PC-9 (cell line): ENCODE measurements around the gene EFNA4. TPM values are rescaled to one million over a fixed set of nuclear protein-coding genes. Genes with fewer than 3 reads are reported as not detected.

Experiments used
- BruUV-seq: library from RNA; stranded (reverse); fragments of 400-500 nt; replicated peaks from 2 replicates; lab custom pipeline; 2021; lab: Mats Ljungman, UMichigan
- CTCF ChIA-PET: fragments of 300-600 bp; sonication (Branson Sonifier 250); formaldehyde crosslinking; loops from one replicate; lab custom pipeline; 2022; ENCODE audit warnings: antibody characterized with exemption; lab: Charles Lee
- POLR2A ChIA-PET: fragments of 300-600 bp; sonication (Branson Sonifier 250); formaldehyde crosslinking; loops from one replicate; lab custom pipeline; 2022; ENCODE audit warnings: antibody characterized with exemption; ENCODE audit not compliant: unreplicated experiment; lab: Charles Lee
- DNase-seq, 2 experiments: peaks; one replicate each; pipeline versions ENCODE4 v3.0.0 to v3.0.0-alpha.2; 2015 to 2022; ENCODE audit warnings: mixed read lengths in 1 of 2
- H2AFZ ChIP-seq: fragments of 200-600 bp; sonication (generic); 2 replicates; pipeline ENCODE4 v1.8.1; 2017; ENCODE audit warnings: antibody characterized with exemption
- H3F3A ChIP-seq: fragments of 200-600 bp; sonication (generic); 2 replicates; pipeline ENCODE4 v1.8.1; 2017; ENCODE audit warnings: antibody characterized with exemption, mild to moderate bottlenecking, low read depth; ENCODE audit not compliant: insufficient read depth
- H3K27ac ChIP-seq: fragments of 200-600 bp; sonication (generic); 2 replicates; pipeline ENCODE4 v1.6.1; 2016; ENCODE audit warnings: mixed run types
- H3K27me3 ChIP-seq: fragments of 200-600 bp; sonication (generic); 2 replicates; pipeline ENCODE4 v1.6.1; 2016; ENCODE audit warnings: low read depth, mixed run types; ENCODE audit not compliant: insufficient read depth
- H3K36me3 ChIP-seq: fragments of 200-600 bp; sonication (generic); 2 replicates; pipeline ENCODE4 v1.6.1; 2016; ENCODE audit warnings: low read depth, mixed run types
- H3K4me1 ChIP-seq: fragments of 200-600 bp; sonication (generic); replicated peaks from 2 replicates; pipeline ENCODE4 v1.6.1; 2016; ENCODE audit warnings: mixed run types; ENCODE audit not compliant: insufficient read depth
- H3K4me2 ChIP-seq: fragments of 200-600 bp; sonication (generic); 2 replicates; pipeline ENCODE4 v1.6.1; 2017; ENCODE audit warnings: mixed run types
- H3K4me3 ChIP-seq: fragments of 200-600 bp; sonication (generic); 2 replicates; pipeline ENCODE4 v1.6.1; 2016; ENCODE audit warnings: mixed run types
- H3K79me2 ChIP-seq: fragments of 200-600 bp; sonication (generic); 2 replicates; pipeline ENCODE4 v1.6.1; 2017; ENCODE audit warnings: low read depth, mixed run types
- H3K9me2 ChIP-seq: fragments of 200-600 bp; sonication (generic); 2 replicates; pipeline ENCODE4 v1.8.1; 2017; ENCODE audit warnings: mild to moderate bottlenecking; ENCODE audit not compliant: insufficient read depth
- H3K9me3 ChIP-seq: fragments of 200-600 bp; sonication (generic); 2 replicates; pipeline ENCODE4 v1.8.1; 2016; ENCODE audit warnings: low read depth; ENCODE audit not compliant: insufficient read depth
- H4K20me1 ChIP-seq: fragments of 200-600 bp; sonication (generic); 2 replicates; pipeline ENCODE4 v1.8.1; 2017; ENCODE audit not compliant: insufficient read depth
- EZH2 ChIP-seq: fragments of 200-600 bp; sonication (generic); IDR thresholded peaks from 2 replicates; pipeline ENCODE4 v1.8.0; 2017; ENCODE audit warnings: antibody characterized with exemption, low read depth
- intact Hi-C: fragments of 100-400 bp; cut with micrococcal nuclease; formaldehyde crosslinking; loops from one replicate; pipeline ENCODE4 v1.10.0; 2022; ENCODE audit not compliant: unreplicated experiment
- total RNA-seq: library from RNA; stranded (reverse); gene quantifications from 2 replicates; pipeline ENCODE4 v1.2.3, GENCODE V29; 2021
- TF ChIP-seq, protein P1 (sequence below): fragments of 200-600 bp; sonication (generic); conservative IDR thresholded peaks from 2 replicates; pipeline ENCODE4 v1.6.1; 2017; ENCODE audit warnings: mixed run types, antibody characterized with exemption, mild to moderate bottlenecking, moderate library complexity

EFNA4 gene
- total RNA-seq, 1 experiment from 2014 or later = 14.0 TPM

DNA sequence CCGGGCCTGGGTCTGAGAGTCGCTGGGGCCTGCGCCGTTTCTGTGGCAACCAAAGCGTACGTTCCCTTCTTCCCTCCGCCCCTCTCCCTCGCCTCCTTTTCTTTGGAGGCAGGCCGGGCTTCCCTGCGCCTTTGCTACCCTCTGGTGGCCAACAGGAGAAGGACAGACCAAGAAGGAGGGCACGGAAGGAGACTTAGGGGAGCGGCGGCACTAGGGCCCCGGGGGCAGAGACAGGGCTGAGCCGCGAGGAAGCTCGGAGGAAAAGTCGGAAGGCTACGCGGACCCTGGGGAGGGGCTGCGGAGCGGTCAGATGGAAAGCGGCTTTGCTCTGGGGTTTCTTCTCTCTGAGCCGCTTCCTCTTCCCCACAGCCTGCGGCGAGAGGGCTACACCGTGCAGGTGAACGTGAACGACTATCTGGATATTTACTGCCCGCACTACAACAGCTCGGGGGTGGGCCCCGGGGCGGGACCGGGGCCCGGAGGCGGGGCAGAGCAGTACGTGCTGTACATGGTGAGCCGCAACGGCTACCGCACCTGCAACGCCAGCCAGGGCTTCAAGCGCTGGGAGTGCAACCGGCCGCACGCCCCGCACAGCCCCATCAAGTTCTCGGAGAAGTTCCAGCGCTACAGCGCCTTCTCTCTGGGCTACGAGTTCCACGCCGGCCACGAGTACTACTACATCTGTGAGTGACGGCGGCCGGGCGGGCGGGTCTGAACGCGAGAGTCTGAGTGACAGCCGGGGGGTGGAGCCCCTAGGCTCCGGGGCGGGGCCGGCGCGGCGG is 21.4 kb downstream of the EFNA4 start:
- peak overlapping the region; percentile 70 for H3K4me3 ChIP-seq
- peaks cover 23% of the 10 kb centered on the region for H3K27me3 ChIP-seq
- H3K79me2 ChIP-seq = no peaks in the 10 kb centered on the region
- intact Hi-C loops = loop anchor here (1.0 to 2.0 kb wide), 8 partner anchors 22 to 526 kb away; partner anchors contain the start of genes EFNA4, PMVK, SLC50A1 and ZBTB7B
- TF ChIP-seq, protein P1, sequence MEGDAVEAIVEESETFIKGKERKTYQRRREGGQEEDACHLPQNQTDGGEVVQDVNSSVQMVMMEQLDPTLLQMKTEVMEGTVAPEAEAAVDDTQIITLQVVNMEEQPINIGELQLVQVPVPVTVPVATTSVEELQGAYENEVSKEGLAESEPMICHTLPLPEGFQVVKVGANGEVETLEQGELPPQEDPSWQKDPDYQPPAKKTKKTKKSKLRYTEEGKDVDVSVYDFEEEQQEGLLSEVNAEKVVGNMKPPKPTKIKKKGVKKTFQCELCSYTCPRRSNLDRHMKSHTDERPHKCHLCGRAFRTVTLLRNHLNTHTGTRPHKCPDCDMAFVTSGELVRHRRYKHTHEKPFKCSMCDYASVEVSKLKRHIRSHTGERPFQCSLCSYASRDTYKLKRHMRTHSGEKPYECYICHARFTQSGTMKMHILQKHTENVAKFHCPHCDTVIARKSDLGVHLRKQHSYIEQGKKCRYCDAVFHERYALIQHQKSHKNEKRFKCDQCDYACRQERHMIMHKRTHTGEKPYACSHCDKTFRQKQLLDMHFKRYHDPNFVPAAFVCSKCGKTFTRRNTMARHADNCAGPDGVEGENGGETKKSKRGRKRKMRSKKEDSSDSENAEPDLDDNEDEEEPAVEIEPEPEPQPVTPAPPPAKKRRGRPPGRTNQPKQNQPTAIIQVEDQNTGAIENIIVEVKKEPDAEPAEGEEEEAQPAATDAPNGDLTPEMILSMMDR = peak; percentile 94
- no peak for TF ChIP-seq EZH2
- H3K27ac ChIP-seq = peak overlapping the region; percentile 72
- H3K36me3 ChIP-seq = no peaks in the 10 kb centered on the region
- H3K9me2 ChIP-seq = no peaks in the 10 kb centered on the region
- no peaks in the 10 kb centered on the region for H4K20me1 ChIP-seq
- peak; percentile 81 to 92 for DNase-seq
- ChIA-PET CTCF (interaction anchor here (0.6 to 2.0 kb wide), 16 partner anchors 10 to 525 kb away, joined by 3 to 13 read pairs (median 4); partner anchors contain the start of genes ADAM15, CKS1B, FLAD1 and KRTCAP2), POLR2A (interaction anchor here (0.6 to 0.7 kb wide), 5 partner anchors 33 to 1109 kb away, joined by 3 to 7 read pairs (median 3); partner anchors contain the start of gene SLC25A44)
- peaks cover 50% of the 10 kb centered on the region for H3K4me1 ChIP-seq
- H3F3A ChIP-seq = peaks cover 31% of the 10 kb centered on the region; the same call in 1 of the 2 replicates
- H3K4me2 ChIP-seq = peak overlapping the region; percentile 84
- peak overlapping the region; percentile 82 for H2AFZ ChIP-seq
- TSS peak; percentile 77 for BruUV-seq
- H3K9me3 ChIP-seq = no peaks in the 10 kb centered on the region

DNA sequence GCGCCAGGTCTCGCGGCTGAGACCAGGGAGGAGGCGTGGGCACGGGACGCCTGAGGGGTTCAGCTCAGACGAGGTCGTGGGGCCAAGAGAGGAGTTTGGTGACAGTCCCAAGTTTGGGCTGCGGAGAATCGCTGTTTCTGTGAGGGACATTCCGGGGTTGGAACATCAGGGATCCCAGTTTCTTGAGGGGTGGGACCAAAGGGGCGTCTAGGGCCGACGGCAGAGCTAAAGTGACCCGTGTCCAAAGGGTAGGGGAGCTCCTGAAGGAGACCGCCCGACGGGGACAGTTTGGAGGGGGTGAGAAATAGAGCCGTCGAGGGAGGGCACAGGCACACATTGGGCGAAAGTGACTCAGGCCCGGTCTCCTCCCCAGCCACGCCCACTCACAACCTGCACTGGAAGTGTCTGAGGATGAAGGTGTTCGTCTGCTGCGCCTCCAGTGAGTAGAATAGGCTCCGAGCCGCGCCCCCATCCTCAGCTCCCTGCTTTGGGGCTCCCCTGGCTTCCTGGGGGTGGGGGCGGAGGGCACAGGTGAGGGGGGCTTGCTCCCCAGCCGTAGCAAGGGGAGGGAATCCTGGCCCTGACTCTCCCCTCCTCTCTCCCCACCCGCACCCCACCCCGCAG is 22.1 kb downstream of the EFNA4 start:
- DNase-seq = peak; percentile 68 to 69
- BruUV-seq = no TSS peak
- ChIA-PET CTCF (interaction anchor here (0.6 to 2.0 kb wide), 11 partner anchors 10 to 218 kb away, joined by 3 to 13 read pairs (median 5); partner anchors contain the start of genes ADAM15, KRTCAP2, PBXIP1 and SHC1), POLR2A (interaction anchor here (0.5 to 0.6 kb wide), 2 partner anchors 214 to 606 kb away, joined by 3 read pairs; no protein-coding TSS in a partner anchor)
- Histone ChIP-seq H3K4me3 (peak overlapping the region; percentile 70), H3K36me3 (no peaks in the 10 kb centered on the region), H3K27ac (peak overlapping the region; percentile 72), H3K4me1 (peaks cover 43% of the 10 kb centered on the region), H3K9me2 (no peaks in the 10 kb centered on the region), H3K27me3 (peaks cover 17% of the 10 kb centered on the region), H3K9me3 (no peaks in the 10 kb centered on the region), H3F3A (peaks cover 31% of the 10 kb centered on the region; the same call in 1 of the 2 replicates), H3K79me2 (no peaks in the 10 kb centered on the region), H2AFZ (peak overlapping the region; percentile 82), H4K20me1 (no peaks in the 10 kb centered on the region), H3K4me2 (peak overlapping the region; percentile 84)
- TF ChIP-seq EZH2 = no peak
- TF ChIP-seq, protein P1 = no peak
- intact Hi-C loops = loop anchor here (1.0 to 2.0 kb wide), 4 partner anchors 41 to 149 kb away; partner anchors contain the start of genes PMVK and SLC50A1
